KOPT-K1 (cell line): ENCODE data around the gene ZNF267.
"Not testable (repeated sequence)": the region's sequence is repeated elsewhere in the genome, so short reads cannot be mapped to it uniquely, and the experiment has no call there.

Experiments used
- H3K27ac ChIP-seq: fragments of 200-600 bp; sonication (generic); 2 replicates; pipeline ENCODE4 v1.5.1; 2016; ENCODE audit warnings: antibody characterized with exemption, mild to moderate bottlenecking, low read depth, low read length; ENCODE audit not compliant: poor library complexity, severe bottlenecking
- H3K36me3 ChIP-seq: fragments of 200-600 bp; sonication (generic); 2 replicates; pipeline ENCODE4 v1.5.1; 2017; ENCODE audit warnings: antibody characterized with exemption, mild to moderate bottlenecking, low read length, moderate library complexity; ENCODE audit not compliant: insufficient read depth
- H3K9me3 ChIP-seq: fragments of 200-600 bp; sonication (generic); 2 replicates; pipeline ENCODE4 v1.5.1; 2017; ENCODE audit warnings: antibody characterized with exemption, low read length, mild to moderate bottlenecking; ENCODE audit not compliant: insufficient read depth, poor library complexity, severe bottlenecking

ZNF267 gene

GRCh38 chr16:31913668-31914067 is 40.1 kb downstream of the ZNF267 start:
- Histone ChIP-seq H3K36me3 (peaks cover 90% of the 10 kb centered on the region), H3K27ac (no peak overlapping the region), H3K9me3 (peaks cover 100% of the 10 kb centered on the region)

GRCh38 chr16:31916056-31916488 is 42.5 kb downstream of the ZNF267 start:
- H3K36me3 ChIP-seq = peaks cover 95% of the 10 kb centered on the region
- no peak overlapping the region for H3K27ac ChIP-seq
- H3K9me3 ChIP-seq = peaks cover 100% of the 10 kb centered on the region

GRCh38 chr16:31920373-31920772 is 46.8 kb downstream of the ZNF267 start:
- no peak overlapping the region for H3K27ac ChIP-seq
- H3K36me3 ChIP-seq = peaks cover 55% of the 10 kb centered on the region
- peaks cover 86% of the 10 kb centered on the region for H3K9me3 ChIP-seq

- not testable (repeated sequence) for H3K9me3 ChIP-seq, H3K27ac ChIP-seq, H3K36me3 ChIP-seq
Observed at GRCh38 chr16:31951806-31952205, 78.2 kb downstream of the ZNF267 start.

- H3K36me3 ChIP-seq, H3K9me3 ChIP-seq, H3K27ac ChIP-seq: not testable (repeated sequence)
Observed at GRCh38 chr16:31952206-31952605, 78.6 kb downstream of the ZNF267 start.

GRCh38 chr16:31956221-31956620 is 82.6 kb downstream of the ZNF267 start:
- H3K9me3 ChIP-seq, H3K36me3 ChIP-seq, H3K27ac ChIP-seq: not testable (repeated sequence)

- not testable (repeated sequence) for H3K27ac ChIP-seq, H3K36me3 ChIP-seq, H3K9me3 ChIP-seq
Observed at GRCh38 chr16:31960186-31960910, 86.7 kb downstream of the ZNF267 start.
